DMS153 treated with DMSO at 0.1 percent for 48 hours (cell line): ENCODE data around the gene EMB.
"Not testable (repeated sequence)": the region's sequence is repeated elsewhere in the genome, so short reads cannot be mapped to it uniquely, and the experiment has no call there.

Experiments used
- DNase-seq: peaks from one replicate; lab custom pipeline; 2025; ENCODE audit not compliant: unreplicated experiment; lab: John Stamatoyannopoulos, UW

The EMB gene, protein sequence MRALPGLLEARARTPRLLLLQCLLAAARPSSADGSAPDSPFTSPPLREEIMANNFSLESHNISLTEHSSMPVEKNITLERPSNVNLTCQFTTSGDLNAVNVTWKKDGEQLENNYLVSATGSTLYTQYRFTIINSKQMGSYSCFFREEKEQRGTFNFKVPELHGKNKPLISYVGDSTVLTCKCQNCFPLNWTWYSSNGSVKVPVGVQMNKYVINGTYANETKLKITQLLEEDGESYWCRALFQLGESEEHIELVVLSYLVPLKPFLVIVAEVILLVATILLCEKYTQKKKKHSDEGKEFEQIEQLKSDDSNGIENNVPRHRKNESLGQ

DNA sequence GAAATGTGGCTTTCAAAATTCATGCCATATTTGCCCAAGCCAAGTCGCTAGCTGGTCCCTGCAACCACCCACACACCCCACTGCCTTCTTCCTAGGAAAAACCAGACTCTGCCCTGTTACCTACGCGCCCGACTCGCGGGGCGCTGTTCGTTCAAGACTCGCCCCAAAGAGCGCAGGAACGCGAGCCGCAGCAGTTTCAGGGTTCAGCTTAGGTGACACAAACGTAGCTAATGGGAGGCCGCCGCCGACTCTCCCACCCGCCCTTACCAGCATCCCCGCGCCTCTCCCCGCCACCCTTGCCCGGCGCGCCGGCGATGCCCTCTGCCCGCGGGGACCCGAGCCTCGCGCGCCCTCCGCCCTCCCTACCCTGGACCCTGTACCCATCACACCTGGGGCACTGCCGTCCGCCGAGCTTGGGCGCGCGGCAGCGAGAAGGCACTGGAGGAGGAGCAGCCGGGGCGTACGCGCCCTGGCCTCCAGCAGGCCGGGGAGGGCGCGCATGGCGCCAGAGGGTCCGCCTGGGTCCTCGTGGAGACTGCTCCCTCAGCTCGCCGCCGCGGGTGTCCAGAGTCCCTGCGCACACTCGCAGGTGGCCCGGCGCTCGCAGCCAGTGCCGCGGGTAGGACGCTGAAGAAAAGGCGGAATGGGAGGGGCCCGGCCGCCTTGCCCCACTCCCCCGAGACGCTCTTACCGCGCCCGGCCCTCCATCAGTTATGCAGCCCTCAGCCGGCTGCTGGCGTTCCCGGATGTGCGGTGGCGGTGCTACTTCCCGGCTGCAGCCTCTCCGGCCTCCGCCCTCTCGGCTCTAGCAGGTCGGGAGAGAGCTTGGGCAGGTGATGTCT, at the start of gene EMB:
EMB (minus strand) TSS at position 638 of the 842 bp plus-strand sequence; CDS start at position 501, 137 bp downstream.
- DNase-seq: no peak

DNA sequence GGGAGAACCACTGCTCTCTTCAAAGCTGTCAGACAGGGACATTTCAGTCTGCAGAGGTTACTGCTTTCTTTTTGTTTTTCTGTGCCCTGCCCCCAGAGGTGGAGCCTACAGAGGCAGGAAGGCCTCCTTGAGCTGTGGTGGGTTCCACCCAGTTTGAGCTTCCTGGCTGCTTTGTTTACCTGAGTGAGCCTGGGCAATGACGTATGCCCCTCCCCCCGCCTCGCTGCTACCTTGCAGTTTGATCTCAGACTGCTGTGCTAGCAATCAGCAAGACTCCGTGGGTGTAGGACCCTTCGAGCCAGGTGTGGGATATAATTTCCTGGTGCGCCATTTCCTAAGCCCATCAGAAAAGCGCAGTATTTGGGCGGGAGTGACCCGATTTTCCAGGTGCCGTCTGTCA, 48.4 kb upstream of the EMB start:
- not testable (repeated sequence) for DNase-seq

DNA sequence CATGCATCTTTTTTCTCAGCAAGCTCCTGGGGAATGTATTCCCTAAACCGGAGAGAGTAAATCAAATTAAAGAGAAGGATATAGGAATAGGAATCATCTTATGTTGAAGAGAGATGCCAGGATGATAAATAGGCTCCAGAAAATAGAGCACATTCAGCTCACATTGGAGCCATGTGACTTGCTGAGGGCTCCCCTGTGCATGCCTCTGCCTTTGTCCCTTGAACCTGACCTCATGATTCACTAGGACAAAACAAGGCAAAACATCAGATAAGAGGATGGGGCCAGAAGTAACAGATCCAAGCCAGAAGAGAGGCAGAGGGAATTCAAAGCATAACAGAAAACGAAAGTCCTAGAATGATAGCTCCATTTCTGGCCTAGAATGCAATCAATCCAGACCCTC, 37.7 kb upstream of the EMB start:
- not testable (repeated sequence) for DNase-seq

DNA sequence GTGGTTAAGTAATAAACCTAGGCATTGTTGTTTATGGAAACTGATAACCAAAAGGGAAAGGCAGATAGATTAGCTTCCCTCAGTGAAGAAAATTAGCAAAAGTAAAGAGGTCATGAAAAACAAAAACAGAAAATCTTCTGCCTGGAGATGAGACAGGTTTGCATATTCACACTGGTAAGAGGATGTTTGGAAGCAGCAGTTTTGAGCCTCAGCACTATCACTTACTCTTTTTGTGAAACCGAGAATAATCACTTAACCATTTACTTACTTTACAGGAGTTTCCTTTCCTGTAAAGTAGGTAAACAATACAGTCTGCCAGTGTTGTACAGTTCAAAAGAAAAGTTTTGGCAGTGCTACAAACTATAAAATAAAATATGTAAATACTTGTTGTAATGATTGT, 35.5 kb upstream of the EMB start:
- DNase-seq: no peak

DNA sequence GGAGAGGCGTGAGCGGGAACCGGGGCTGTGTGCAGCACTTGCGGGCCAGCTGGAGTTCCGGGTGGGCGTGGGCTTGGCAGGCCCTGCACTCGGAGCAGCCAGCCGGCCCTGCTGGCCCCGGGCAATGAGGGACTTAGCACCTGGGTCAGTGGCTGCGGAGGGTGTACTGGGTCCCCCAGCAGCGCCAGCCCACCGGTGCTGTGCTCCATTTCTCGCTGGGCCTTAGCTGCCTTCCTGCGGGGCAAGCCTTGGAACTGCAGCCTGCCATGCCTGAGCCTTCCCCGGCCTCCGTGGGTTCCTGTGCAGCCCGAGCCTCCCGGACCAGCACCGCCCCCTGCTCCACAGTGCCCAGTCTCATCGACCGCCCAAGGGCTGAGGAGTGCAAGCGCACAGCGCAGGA, 23.9 kb upstream of the EMB start:
- DNase-seq: not testable (repeated sequence)

DNA sequence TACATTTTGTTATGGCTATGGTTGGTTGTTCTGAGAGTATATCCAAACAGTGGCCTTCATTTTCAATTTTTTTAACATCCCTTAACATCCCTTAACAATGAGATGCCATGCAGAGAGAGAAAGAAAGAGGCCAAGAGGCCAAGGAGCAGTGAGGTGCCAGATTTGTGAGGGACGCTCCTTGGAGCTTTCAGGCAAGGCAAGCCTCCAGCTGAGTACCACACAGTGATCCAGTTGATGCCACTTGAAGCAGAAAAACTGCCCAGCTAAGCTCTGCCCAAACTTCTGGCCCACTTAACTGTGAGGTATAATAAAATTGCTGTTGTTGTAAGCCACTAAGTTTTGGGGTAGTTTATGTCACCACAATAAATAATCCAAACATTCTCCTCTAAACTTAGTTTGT, 22.6 kb upstream of the EMB start:
- DNase-seq: no peak

DNA sequence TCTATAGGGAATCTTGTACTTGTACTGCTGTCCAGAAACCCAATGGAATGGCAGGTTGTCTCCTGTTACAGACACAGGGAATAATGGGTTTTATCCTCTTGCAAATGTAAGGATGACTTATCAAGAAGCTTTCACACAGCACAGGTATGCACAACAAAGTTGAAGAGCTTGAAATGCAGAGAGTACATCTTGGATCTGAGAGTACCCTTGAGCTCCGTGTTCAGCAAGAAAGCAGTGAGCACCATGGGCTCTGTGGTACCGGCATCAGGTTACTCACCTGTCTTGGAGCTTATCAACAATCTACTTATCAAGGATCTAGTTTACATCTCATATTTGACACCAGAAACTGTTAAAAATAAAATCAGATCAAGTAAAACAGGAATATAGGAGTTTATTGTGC, 22.0 kb upstream of the EMB start:
- no peak for DNase-seq

DNA sequence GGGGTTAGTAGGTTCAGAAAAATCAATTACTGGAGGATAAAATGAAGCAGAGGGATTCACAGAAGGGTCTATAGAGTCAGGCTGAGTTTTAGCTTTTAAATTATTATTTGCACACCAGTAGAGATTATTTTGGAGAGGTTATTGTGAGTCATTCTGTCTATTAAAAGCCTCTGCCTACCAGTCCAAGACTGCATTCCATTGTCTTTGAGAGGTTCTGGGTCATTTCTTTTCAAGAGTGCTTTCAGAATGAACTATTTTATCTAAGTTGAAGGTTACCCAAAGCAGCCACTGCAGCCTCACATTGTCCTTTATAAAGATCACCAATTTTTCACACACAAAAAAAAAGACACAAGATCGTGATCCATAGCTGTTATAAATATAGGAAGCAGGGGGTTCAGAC, 21.5 kb upstream of the EMB start:
- DNase-seq: not testable (repeated sequence)

DNA sequence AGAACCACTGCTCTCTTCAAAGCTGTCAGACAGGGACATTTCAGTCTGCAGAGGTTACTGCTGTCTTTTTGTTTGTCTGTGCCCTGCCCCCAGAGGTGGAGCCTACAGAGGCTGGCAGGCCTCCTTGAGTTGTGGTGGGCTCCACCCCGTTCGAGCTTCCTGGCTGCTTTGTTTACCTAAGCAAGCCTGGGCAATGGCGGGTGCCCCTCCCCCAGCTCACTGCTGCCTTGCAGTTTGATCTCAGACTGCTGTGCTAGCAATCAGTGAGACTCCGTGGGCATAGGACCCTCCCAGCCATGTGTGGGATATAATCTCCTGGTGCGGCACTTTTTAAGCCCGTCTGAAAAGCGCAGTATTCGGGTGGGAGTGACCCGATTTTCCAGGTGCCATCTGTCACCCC, 17.3 kb upstream of the EMB start:
- DNase-seq: not testable (repeated sequence)

DNA sequence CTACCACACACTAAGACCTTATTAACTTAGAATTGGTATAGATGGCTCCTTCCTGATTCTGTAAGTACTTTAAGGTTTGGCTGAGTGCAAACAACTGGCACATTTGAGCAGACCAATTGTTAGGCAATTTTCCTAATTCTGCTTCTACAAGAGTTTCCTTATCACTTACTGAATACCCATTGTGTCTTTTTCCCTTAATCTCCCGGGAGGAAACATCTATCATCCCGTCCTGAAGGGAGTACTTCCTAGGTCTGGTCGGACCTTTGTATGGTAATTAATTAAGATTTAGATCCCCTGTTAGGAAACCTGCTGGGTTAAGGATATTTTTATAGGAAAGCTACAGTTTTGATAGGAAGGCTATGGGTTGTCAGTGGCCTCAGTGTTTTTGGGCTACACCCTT, 8.2 kb upstream of the EMB start:
- not testable (repeated sequence) for DNase-seq

DNA sequence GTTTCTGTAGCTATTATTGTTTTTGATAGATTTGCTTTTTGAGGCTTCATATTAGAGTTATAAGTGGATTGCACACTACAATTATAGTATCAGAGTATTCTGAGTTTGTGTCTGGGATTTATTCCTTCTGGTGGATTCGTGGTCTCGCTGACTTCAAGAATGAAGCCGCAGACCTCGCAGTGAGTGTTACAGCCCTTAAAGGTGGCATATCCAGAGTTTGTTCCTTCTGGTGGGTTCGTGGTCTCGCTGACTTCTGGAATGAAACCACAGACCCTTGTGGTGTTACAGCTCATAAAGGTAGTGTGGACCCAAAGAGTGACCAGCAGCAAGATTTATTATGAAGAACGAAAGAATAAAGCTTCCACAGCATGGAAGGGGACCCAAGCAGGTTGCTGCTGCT, 6.9 kb upstream of the EMB start:
- no peak for DNase-seq

DNA sequence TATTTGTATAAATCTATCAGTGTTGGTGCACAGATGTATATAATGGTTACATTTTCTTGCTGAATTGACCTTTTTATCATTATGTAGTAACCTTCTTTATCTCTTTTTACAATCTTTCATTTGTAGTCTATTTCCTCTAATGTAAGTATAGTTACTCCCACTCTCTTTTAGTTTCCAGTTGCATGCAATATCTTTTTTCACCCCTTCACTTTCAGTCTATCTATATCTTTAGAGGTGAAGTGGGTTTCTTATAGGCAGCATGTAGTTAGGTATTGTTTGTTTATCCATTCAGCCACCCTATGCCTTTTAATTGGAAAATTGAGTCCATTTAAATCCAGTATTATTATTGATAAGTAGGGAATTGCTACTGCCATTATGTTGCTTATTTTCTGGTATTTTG, 6.1 kb upstream of the EMB start:
- no peak for DNase-seq

DNA sequence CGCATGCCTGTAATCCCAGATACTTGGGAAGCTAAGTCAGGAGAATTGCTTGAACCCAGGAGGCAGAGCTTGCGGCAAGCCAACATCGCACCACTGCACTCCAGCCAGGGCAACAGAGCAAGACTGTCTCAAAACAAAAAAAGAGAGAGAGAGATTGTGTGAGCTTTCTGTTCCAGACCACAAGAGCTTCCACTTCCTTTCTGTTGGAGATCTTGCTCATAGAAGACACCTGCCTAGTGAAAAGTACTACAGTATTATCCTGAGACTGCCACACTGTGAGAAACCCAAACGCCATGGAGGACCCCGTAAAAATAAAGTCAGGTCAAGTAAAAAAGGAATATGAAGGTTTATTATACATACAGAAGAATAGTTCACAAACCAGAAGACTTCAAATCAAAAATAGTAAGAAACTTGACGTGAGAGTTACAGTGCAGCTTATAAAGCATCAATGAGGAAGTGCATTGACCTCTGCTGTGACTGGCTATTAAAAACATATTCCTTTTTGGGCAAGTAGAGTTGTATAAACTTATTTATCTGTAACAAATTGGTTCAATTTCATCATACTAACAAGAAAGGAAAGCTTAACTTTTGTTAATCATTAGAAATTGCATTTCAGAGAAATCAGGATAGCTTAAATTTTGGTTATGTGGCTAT, 4.3 kb upstream of the EMB start:
- no peak for DNase-seq

DNA sequence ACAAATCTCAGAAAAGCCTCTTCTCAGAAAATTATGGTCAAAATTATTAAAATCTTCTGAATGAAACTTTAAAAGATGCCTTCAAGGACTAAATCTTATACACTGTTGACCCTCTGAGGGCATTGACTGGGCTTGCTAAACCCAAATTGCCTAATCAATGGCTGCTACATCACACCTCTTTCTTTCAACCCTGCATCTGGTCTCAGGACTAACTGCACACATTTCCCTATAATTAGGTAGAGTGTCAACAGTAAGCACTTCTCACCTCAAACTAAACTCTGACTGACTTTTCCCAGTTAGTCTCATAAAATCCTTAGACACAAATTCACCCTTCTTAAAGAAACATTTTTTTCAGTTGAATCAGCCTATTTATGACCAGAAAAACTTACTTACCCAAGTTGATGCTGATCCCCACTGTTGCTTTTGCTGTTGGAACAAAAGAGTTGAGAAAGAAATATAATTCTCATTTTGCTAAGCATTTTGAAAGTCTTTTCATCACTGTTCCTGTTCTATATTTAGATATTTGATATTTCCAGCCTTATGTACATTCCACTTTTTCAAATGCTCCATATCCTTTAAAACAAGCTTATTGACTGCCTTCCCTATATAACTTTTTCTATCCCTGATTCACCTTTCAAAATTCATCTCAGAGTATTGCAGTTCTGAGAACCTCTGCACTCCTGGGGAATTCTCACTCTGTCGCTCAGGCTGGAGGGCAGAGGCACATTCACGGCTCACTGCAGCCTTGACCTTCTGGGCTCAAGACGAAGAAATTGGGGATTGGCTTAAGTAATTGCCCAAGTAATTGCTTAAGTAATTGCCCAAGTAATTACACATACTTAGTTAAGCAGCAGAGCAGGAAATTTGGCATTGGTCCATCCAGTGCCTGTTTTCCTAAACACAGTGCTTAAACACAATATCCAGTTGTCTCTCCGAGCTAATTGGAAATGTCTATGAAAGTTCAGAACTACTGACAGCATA, 1.8 kb upstream of the EMB start:
- not testable (repeated sequence) for DNase-seq

DNA sequence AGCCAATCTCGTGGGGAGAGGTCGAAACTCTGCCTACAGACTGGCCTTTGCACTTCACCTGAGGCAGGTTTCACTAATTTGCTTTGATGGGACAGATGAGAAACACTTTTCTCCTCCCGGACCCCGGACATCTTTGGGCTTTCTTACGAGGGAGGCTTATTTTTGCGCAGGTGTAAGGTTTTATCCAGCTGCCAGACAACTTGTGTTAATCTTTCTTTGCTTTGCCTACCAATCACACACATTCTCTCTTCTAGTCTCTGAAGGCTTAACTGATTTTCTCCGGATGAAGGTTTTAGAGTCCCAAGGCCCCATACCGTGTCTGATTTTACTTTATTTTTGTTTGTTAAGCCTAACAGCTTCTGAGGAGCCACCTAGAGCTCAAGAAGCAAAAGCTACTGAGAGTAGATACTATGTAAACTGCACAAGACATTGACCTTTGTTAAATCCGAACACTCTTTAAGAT, 436 bp upstream of the EMB start:
- DNase-seq: no peak

DNA sequence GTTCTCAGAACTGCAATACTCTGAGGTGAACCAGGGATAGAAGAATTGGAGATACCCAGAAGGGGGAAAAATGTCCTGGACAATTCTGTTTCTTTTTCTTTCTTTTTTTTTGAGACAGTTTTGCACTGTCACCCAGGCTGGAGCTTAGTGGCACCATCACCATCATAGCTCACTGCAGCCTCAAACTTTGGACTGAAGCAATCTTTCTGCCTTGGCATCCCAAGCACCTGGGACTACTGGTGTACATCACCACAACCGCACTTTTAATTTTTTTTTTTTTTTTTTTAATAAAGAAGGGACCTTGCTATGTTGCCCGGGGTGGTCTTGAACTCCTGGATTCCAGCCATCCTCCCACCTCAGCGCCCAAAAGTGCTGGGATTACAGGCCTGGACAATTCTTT, 1.9 kb downstream of the EMB start:
- DNase-seq: no peak

DNA sequence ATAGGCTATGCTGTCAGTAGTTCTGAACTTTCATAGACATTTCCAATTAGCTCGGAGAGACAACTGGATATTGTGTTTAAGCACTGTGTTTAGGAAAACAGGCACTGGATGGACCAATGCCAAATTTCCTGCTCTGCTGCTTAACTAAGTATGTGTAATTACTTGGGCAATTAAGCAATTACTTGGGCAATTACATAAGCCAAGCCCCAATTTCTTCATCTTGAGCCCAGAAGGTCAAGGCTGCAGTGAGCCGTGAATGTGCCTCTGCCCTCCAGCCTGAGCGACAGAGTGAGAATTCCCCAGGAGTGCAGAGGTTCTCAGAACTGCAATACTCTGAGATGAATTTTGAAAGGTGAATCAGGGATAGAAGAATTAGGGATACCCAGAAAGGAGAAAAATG, 3.0 kb downstream of the EMB start:
- not testable (repeated sequence) for DNase-seq

DNA sequence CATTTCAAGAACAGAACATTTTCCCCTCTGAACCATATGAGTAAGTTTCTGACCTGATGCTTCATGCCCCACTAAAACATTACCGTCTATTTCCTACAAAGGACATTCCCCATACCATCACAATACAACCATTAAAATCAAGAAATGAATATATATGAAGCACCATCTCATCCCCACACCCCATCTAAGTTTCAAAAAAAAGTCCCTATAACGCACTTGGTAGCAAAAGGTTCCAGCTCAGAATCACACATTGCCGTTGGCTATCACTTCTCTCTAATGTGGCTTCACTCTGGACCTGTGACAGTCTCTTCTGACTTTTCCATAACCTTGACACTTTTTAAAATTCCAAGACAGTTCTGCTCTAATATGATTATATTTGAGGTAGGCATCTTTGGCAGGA, 5.9 kb downstream of the EMB start:
- no peak for DNase-seq

DNA sequence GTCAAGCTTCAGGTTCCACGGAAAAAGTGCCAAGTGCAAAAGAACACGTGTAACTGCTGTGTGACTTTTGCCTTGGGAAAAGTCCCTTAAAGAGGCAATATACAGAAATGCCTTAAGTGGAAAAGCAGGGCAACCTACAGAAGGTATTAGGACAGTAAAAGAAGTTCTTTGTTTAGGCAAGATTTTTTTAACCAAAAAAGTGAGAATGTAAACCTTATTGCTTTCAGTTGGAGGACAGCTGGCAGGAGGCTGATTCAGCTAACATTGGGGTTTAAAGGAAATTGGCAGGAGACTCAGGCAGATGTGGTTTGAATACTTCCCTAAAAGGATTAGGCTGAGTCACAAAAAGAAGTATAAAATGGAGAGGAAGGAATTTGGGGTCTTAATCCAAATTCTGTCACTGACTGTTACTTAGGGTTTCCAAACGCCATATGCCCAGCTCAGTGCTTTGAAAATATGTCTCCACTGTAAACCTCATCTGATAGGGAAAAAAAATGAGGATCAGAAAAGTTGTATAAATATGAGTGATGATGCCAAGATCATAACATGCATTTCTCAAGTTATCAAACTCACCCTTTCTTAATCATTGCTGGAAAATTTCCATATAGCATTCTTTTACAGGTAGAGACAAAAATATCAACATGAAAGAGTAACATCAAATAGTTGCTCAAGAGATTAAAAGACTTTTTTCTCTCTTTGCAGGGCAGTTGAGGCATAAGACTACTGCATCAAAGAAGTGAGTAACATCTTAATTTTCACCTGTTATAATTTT, 9.8 kb downstream of the EMB start:
- not testable (repeated sequence) for DNase-seq
